GM21367 (cell line): ENCODE measurements around the gene KNSTRN.
A peak's percentile ranks its signal among the peaks of the same experiment; 100 is the strongest.

Source experiments
- ATAC-seq: cut with Tn5 transposase; IDR thresholded peaks from one replicate; pipeline ENCODE4 v1.9.1; 2021; ENCODE audit not compliant: unreplicated experiment

KNSTRN gene, protein sequence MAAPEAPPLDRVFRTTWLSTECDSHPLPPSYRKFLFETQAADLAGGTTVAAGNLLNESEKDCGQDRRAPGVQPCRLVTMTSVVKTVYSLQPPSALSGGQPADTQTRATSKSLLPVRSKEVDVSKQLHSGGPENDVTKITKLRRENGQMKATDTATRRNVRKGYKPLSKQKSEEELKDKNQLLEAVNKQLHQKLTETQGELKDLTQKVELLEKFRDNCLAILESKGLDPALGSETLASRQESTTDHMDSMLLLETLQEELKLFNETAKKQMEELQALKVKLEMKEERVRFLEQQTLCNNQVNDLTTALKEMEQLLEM

DNA sequence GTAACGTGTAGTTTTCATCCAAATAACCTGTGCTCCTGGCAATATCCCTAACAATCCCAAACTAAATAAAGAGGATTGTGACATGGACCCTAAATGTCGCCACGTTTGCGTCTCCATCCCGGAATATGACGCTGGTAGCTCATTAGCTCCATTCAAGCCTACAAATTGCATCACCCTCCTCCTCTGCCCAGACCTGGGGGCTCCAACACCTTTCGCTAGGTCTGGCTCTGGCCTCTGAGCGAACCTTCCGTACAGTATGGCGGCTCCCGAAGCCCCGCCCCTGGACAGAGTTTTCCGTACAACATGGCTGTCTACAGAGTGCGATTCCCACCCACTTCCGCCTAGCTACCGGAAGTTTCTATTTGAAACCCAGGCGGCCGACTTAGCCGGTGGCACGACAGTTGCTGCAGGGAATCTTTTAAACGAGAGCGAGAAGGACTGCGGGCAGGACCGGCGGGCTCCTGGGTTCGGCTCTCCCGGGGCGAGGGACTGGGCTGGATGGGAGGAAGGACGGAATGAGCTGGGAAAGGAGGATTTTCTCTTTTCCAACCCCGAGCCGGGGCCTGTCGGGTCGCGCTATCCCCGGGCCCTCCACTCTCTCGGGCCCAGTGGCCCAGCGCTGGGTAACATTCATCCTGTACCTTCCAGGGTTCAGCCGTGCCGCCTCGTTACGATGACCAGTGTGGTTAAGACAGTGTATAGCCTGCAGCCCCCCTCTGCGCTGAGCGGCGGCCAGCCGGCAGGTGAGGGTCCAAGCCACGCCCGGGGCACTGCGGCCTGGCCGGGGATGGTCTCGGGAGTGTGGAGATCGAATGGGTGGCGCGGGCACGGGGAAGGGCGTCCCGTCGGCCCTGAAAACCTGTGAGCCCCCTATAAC is at the start of gene KNSTRN:
Gene KNSTRN (plus strand): TSS at position 142 of the 877 bp plus-strand sequence. CDS start 115 bp downstream, at position 257.
- peak; percentile 82 for ATAC-seq

DNA sequence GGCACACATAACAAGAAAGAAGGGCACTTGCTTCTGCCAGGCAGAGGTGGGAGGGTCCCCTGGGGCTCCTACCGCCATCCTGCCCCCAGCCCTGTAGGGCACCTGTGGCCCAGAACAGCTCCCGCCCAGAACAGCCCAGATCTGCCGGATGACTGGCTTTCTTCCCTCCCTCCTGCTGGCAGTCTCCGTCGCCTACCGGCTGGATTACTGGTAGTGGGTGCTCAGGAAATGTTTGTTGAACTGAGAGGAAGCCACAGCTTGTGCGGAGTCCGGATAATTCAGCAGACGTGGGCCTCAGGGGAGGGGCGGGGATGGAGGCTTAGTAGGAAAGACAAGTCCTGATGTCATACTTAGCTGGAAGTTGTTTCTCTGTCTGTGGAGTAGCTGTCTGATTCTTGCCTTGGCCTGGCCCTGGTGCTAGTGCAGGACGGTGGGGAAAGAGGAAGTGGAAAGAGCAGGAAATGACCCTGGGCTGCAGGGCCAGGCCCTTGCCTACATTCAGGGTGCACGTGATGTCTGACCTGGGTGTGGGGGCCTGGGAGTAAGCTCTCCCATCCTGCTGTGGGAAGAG is 48.5 kb upstream of the KNSTRN start:
- no peak for ATAC-seq

DNA sequence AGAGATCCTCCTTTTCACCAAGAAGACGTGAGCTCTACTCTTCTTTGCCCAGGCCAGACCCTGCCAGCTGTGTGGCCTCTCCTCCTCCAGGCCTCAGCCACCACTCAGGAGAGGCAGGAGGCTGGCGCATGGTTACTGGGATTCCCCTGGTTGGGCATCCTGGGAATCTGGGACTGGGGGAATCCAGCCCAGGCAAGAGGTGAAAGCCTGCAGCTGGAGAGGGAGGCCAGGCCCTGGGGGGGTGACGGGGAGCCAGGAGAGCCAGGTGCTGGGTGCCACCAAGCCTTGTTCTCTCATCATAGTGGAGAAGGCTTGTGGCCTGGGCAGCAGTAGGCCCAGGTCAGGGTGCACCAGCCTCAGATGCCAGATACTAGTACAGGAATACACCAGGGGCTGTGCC is 48.0 kb upstream of the KNSTRN start:
- no peak for ATAC-seq

DNA sequence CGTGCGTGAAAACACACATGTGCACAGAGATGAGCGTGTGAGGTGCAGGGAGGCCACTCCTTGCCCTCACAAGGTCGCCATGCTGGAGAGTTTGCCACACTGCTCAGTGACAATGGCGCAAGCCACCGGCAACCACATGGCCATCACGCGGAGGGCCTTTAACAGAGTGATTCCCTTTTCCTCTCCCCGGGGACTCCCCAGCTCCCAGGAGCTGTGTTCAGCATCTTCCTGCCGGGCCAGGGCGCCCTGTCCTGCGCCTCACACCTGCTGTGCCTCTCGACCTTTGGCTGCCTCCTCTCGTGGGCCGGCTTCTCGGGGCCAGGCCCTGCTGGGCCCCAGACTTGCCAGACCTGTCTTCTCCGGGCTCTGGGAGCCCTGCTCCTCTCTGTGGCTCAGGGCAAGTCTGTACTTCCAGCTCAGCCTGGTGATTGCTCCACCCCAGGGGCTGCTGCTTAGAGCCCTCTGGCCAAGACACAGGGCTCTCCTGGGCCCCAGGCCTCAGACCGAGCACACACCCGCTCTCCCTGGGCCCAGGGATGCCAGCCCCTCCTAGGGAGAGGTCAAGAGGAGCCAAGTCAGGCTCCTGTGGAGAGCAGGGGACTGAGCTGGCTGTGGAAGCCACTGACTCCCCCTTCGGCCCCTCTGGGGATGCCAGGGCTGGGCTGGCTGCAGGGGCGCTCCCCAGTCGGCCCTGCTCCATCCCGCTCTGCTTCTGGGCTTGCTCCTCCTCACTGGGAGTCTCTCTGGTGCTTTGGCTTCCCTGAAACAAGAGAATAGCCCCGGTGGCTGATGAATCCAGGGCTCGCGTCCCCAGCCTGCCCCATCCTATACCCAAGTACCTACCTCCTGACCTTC is 47.4 kb upstream of the KNSTRN start:
- no peak for ATAC-seq

DNA sequence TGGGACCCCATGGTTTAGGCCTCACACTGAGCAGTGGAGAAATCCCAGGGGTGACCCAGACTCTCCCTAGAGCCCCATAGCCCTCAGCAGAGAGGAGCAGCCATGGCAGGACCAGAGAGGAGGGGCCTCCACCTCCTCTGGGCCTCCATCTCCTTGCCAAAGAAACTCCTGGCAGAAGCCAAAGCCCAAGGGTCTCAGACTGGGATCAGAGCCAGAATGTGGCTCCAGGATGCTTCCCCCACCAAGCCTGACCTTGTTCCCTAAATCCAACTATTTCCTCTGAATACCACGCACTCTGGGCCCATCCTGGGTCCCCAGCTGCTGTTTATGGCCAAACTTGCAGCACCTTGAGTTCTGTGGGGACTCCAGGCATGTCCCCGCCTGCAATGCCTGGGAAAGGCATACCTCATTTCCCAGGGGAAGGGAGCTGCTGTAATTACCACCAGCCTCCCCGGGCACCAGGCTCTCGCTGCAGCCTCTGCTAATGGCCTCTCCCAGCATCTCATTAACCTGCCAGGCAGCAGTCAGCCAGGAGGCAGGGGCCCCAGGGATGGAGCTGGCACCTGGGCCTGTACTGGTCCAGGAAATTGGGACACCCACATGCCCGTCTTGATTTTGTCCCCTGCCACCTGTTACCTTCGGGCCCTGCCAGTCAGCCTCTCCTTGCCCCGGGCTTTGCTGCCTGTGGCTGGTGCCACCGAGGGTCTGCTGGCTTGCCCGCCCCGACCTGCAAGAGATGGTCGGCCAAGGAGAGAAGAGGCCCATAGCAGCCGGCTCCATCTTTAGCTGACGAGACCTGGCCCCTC is 46.4 kb upstream of the KNSTRN start:
- ATAC-seq: no peak

DNA sequence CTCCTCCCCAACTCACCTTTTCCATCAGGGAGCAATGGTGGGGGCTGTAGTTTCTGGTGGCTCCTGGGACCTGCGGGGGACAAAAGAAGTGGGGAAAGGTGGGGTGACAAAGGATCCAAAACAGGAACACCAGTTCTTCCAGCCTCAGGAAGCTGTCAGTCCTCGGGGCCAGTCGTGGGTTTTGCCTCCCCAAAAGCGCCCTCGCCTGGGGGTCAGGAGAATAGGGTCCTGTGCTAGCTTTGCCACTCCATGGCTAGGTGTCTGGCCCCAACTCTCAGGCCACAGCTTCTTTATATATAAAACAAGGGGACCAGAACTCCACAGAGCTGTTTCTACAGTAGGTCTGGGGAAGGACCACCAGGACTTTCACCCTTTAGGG is 45.8 kb upstream of the KNSTRN start:
- ATAC-seq: no peak

DNA sequence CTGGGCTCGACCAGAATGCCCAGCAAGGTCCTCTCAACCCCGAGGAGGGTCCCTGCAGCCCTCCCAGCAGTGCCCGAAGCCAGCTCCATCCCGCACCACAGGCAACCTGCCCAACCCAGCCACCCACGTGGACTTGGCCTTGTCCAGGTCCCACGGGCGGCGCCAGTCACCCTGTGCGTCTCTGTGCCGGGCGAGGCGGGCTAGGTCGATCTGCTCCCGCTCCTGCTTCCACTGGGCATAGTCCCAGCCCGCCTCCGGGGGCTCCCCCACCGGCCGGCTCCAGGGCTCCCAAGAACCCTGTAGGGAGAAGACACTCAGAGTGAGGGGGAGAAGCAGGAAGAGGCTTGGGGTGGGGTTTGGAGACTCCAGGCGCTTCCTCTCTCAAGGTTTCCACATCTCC is 44.9 kb upstream of the KNSTRN start:
- ATAC-seq: no peak

DNA sequence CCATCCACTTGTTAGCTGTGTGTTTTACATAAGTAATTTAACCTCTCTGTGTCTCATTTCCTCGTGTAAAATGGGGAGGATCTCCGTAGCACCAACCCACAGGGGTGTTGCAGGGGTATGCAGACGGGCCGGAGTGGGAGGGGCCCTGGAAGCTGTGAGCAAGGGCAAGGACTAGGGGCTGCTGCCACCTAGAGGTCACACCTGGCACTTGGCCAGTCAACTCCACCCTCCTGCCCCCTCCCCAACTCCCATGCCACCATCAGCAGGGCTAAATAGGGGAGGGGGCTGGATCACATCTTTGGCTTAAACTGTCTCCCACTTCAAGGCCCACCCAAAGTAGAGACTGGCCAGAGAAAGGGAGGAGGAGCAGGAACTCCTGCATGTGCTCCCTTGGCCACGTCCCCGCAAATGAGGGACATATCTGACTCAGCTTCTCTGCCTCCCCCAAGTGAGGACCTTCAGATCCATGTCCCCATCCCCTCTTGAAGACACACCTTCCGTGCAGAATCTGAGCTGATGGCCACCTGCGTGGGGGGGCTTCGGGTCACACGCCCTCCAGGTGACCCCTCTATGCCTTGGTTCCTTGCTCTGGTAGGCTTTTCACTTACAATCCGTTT is 44.4 kb upstream of the KNSTRN start:
- ATAC-seq: no peak

DNA sequence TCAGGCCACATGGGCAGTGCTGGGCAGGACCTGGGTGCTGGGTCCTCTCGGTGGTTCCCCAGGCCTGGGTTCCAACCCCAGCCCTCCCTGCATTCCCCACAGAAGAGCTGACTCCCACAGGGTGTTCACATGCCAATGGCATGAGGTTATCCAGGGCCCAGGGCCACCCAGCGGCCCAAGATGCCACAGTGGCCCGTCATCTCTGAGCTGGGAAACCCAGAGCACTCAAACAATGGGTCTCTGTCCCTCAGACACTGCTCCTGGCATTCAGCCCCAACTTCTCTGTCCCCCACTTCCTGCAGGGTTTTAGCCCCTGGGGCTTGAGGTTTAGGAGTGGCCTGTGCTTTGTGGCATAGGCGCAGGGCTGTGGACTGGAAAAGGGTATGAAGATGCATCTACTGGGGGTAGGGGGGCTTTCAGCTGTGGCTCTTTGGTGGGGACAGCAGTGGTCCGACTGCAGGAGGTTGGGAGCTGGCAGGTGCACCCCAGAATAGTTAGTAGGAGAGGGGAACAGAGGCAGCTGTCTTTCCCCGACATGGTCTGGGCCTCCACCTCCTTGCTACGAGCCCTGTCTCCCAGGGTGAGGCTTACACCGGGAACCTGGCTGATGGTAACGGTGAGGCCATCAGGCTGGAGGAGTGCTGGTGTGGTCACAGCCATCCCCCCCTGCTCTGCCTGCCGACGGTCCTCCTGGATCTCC is 43.5 kb upstream of the KNSTRN start:
- ATAC-seq: no peak

DNA sequence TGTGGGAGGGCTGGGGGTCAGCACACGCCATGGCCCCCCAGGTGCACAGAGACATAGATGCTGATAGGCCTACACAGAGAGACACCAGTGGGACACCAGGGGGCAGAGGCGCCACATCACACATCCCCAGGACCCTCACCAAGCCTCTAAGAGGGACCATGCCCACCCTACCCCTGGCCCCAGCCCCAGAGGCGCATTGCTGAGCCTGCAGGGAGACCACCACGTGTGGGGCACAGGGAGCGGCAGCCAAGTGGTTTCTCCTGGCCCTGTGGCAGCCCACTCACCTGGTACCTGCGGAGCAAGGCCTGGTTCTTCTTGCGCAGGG is 42.9 kb upstream of the KNSTRN start:
- ATAC-seq: no peak

DNA sequence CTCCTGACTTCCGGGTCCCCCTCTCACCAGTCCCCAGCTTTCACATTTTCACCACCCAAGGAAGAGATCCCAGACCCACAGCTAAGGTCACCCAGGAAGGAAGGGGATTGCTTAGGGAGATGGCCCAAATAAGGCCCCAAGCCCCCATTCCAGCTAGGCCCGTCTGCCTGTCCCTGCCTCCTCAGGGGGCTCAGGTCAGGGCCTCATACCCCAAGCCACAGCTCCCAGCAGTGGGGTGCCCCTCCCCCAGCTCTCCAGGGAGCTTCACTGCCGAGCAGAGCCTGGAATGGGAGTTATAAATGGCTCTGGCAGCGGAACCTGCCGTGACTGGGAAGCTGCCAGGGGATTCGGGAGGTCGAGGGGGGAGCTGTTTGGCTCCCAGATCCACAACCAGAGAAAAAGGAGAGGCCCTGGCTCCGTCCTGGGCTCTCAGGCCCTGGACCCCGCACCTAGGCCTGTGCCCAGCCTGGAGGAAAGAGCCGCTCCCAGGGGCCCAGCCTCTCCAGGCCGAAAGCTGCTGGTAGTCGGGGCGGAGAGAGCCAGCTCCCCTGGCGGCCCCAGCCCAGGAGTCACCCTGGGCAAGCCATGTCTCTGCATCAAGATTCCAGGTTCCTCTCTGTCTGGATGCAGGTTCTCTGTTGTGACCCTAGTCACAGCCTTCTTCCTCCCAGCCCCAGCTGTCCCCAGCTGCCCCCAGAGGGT is 42.3 kb upstream of the KNSTRN start:
- ATAC-seq: no peak

DNA sequence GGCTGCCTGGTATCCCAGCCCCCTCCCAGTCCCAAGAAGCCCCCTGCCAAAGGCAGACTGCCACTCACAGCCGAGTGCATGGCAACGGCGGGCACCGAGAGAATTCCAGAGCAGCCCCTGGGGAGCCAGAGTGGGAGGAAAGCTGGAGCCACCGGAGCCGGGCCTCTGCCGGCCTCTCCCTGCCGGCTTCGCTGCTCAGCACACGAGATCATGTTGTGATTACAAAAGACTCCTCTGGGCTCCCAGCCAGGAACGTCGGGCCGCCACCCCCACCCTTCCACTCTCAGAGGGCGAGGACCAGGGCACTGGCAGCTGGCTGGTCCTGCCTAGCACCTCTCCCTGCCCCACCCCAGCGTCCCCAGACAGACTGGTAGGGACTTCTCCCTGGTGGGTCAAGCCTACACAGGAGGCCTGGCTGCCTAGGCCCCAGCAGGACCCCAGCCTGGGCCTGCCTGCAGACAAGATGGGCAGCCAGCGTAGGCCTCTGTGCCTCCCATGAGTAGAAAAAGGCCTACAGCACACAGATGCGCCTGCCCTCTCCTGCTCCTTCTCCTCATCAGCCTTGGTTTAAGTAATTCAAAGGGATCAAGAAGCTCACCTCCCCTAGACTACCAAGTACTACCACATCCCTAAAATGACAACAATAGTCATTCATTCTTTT is 41.7 kb upstream of the KNSTRN start, which contains the start of gene CCDC9B:
Gene CCDC9B (minus strand): TSS at position 200 of the 661 bp plus-strand sequence. CDS start 120 bp downstream, at position 80.
- no peak for ATAC-seq

DNA sequence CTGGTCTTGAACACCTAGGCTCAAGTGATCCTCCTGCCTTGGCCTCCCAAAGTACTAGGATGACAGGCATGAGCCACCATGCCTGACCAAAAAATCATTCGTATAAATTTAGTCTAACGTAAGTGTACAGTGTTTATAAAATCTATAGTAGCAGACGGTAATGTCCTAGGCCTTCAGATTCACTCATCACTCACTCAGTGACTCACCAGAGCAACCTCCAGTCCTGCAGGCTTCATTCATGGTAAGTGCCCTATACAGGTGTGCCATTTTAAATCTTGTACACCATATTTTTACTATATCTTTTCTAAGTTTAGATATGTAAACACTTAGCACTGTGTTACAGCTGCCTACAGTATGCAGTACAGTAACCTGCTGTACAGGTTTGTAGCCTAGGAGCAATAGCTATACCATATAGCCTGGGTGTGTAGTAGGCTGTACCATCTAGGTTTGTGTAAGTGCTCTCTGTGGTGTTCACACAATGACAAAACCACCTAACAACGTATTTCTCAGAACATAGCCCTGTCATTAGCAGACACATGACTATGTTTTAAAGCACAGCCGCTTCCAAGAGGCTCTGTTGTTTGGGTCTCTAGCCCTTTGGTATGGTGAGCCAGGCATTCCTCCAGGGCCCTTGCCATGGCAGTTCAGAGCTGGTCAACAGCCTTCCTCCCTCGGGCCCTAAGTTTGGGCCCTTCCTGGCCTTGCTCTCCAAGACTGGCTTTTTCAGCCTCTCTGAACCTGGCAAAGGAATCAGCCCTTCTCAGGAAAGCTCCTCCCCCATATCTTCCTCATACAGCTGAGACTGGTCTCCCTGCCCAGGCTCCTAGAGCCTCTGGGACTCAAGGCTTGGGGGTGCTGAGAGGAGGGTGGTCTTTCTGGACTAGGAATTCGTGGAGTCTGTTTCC is 39.9 kb upstream of the KNSTRN start:
- no peak for ATAC-seq

DNA sequence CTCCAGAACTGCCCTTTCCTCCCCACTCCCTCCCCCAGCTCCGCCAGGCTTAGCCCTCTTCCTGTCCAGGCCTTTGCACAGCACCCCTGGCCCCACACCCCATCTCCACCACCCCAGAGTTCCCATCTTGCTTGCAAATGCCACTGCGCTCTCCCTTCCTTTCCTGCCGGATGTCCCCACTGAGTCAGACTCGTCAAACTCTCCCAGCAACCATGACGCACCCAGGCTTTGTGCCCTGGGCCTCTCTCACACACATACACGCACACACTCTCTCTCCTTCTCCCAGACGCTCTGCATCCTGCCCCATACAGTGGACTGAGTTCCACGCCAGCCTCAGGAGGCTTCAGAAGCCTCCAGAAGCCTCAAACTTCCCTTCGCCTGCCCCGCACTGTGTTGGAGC is 39.0 kb upstream of the KNSTRN start:
- no peak for ATAC-seq

DNA sequence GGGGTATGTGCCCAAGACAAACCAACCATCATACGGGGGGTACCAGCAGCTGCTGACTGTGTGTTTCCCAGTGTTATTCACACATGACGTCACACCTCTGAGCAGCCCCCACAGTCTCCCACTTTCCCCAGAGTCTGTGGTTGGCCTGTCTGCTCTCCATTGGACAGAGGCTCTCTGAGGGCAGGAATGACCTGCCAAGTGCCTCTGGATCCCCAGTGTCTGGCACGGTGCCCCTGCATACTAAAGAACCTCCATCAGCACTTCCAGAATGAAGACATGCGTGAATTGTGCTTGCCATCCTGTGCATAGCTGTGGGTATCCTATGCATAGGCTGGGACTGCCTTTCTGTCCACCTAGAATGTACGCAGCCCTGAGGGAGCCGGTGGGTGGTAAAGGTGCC is 38.3 kb upstream of the KNSTRN start:
- no peak for ATAC-seq

DNA sequence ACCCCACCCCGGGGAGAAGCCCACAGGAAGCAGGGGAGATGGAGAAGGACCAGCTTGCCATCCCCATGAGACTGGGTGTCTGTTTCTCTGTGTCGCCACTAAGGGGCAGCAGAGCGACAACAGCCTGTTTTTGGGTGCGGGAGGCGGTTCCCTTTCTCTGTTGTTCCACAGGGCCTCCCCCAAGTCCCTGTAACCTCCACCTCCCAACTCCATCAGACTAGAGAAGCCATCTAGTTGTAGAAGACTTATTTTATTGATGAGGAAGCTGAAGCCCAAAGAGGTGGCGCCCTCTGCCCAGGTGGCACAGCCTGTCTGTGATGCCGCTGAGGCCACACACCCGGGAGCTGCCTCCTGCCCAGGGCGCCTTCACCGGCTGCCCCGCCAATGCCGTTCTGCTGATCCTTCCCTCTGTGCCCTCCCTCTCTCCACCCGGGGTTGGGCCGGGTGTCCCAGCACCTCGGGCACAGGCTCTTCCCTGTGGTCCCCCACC is 37.8 kb upstream of the KNSTRN start:
- ATAC-seq: no peak
